Measurements from ENCODE around the gene PSENEN. TPM values are rescaled to one million over a fixed set of nuclear protein-coding genes. Genes with fewer than 3 reads are reported as not detected.
A peak's percentile ranks its signal among the peaks of the same experiment; 100 is the strongest.

The PSENEN gene
- total RNA-seq, 1 experiment from 2014 or later, result 108 TPM

DNA sequence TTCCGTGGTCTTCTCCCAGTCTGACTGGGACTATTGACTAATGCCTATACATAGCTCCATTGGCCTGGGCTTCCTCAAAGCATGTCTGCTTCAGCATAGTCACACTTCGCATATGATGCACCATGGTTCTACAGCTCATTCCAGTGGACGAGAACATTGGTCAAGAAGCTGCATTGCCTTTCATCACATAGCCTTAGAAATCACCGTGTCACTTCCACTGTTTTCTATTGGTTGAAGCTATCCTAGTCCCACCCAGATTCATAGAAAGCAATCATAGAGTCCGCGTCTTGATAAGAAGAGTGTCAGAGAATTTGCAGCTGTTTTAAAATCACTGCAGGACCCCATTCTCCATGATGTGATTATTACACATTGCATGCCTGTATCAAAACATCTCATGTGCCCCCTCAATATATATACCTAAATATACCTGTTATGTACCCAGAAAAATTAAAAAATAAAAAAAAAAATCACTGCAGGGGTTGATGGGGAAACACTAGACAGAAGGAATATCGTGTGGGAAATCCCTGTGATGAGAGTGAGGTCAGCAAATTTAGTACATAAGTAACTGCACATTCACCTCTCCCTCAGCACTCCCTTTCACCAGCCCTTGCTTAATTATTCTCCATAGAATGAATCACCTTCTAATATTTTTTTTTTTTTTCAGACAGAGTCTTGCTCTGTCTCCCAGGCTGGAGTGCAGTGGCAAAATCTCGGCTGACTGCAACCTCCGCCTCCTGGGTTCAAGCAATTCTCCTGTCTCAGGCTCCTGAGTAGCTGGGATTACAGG, 27.8 kb downstream of the PSENEN start:
- peak; percentile 32 for DNase-seq (ENCODE audit: low read depth)

GRCh38 chr19:35774274-35775045, 29.0 kb downstream of the PSENEN start:
- peak; percentile 25 for DNase-seq (ENCODE audit: low read depth)

GRCh38 chr19:35775046-35775297, 29.5 kb downstream of the PSENEN start:
- no peak for DNase-seq (ENCODE audit: low read depth)

GRCh38 chr19:35775298-35776101, 30.0 kb downstream of the PSENEN start, which contains the start of gene ARHGAP33:
Gene ARHGAP33 (plus strand): TSS chr19:35775564. CDS start chr19:35775659, 95 bp downstream.
- DNase-seq (ENCODE audit: low read depth), result peak; percentile 97

DNA sequence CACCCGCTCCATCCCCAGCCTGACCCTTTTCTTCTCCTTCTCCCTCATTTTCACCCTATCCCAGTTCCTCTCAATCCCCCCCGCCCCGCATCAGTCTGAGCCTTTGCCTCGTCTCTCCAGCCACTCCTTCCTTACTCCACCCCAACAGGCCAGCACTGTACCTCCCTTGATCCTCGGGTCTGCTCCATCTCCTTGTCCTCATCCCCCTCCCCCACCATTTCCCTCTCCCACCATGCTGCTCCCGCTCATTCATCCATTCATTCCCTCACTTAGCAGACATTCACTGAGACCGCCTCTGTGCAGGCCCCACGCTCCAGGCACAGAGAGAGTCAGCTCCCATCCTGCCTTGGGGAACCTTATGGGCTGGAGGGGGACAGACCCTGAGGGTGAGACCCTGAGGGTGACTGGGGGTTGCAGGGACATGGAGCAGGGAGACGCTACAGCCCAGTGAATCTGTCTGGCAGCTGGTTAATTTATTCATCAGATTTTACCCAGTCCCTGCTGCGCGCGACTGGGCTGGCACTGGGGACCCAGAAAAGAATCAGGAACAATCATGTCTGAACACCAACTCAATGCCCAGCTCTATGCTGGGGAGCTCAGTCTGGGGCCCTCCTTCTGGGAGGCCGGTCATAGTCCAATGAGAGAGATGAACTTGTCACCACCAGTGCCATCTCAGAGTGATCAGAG, 30.8 kb downstream of the PSENEN start:
- DNase-seq (ENCODE audit: low read depth), result no peak

DNA sequence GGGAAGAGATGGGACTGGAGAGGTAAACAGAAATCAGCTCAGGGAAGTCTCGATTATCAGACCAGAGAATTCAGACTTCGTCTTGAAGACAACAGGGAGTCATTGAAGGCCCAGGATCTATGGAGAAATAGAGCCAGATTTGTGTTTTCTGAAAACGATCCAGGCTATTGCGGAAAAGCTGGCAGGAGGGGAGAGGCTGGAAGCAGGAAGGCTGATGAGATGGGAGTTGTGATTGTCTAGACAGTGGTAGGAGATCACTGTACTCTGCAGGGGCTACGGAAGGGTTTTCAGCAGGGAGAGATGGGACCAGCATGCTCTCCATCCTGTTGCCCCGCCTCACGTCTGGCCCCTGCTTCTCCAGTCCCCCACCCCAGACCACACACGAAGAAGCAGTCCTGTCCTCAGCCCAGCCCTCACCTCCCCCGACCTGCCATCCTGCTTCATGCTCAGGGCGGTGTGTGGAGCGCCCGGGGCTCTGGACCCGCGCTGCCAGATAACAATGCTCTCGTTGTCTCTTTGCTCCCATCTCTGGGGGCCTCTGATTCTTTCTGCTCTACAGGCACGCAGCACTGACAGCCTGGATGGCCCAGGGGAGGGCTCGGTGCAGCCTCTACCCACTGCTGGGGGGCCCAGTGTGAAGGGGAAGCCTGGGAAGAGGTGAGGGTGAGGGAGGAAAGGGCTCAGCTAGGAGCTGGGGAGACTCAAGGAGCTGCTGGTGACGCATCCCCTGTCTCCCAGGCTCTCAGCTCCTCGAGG, 31.8 kb downstream of the PSENEN start:
- no peak for DNase-seq (ENCODE audit: low read depth)

DNA sequence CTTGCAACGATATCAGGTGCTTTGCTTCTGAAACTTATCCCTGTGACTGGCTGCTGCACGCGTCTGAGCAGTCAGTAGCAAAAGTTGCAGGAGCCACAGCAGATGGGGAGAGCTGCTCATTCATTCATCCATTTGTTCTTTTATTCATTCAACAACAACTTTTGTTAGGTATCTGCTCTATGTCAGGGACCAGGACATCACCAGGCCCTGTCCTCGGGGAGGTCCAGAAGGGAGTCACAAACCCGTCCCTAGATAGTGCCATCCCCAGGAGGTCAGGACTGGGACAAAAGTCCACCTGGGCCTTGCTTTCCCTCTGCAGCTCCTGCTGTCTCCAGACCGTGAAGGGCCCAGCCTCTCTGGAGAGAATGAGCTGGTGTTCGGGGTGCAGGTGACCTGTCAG, 32.5 kb downstream of the PSENEN start:
- DNase-seq (ENCODE audit: low read depth), result no peak

DNA sequence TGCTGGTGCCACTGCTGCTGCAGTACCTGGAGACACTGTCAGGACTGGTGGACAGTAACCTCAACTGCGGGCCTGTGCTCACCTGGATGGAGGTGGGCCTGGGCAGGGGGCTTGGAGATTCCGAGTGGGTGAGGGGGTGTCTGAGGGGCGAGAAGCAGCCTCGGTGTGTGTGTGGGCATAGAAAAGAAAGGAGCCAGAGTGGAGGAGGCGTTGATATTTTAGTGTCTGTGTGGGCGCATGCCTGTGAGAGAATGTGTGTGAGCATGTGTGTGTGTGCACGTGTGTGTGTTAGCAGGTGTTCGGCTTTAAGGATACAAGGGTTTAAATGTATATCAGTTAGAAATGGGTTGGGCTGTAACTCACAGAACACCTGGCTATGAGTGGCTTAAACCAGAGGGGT, 33.6 kb downstream of the PSENEN start:
- no peak for DNase-seq (ENCODE audit: low read depth)

- no peak for DNase-seq (ENCODE audit: low read depth)
These were observed 34.6 kb downstream of the PSENEN start for GRCh38 chr19:35780058-35780457.

DNA sequence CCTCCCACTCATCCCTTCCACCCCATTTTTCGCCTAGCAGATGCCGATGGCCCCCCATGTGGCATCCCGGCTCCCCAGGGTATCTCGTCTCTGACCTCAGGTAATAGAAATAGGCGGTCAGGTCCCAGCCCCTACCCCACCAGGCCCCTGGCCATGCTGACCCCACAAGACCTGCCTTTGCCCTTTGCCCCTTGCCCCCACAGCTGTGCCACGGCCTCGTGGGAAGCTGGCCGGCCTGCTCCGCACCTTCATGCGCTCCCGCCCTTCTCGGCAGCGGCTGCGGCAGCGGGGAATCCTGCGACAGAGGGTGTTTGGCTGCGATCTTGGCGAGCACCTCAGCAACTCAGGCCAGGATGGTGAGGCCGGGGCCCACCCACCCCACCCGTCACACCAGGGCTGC, 35.3 kb downstream of the PSENEN start:
- DNase-seq (ENCODE audit: low read depth), result no peak

DNA sequence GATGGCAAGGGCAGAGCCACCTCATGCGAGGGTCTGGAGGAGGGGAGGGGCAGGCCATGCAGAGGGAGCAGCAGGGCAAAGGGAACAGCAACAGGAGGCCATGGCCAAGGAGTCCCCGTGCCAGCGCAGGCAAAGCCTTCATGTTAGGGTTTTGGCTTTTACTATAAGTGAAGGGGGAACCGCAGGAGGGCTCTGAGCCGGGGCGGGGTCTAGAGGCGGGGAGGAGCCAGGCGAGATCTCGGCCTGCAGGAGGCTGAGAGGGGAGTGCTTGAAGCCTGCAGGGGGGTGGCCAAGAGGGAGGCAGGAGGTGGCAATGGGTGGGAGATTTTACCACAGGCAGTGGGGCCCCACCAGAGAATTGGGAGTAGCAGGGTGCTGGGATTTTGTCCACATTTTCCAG, 36.2 kb downstream of the PSENEN start:
- no peak for DNase-seq (ENCODE audit: low read depth)

- no peak for DNase-seq (ENCODE audit: low read depth)
These were observed 37.1 kb downstream of the PSENEN start for GRCh38 chr19:35782589-35782988.

- DNase-seq (ENCODE audit: low read depth), result no peak
These were observed 38.3 kb downstream of the PSENEN start for GRCh38 chr19:35783469-35784434.

DNA sequence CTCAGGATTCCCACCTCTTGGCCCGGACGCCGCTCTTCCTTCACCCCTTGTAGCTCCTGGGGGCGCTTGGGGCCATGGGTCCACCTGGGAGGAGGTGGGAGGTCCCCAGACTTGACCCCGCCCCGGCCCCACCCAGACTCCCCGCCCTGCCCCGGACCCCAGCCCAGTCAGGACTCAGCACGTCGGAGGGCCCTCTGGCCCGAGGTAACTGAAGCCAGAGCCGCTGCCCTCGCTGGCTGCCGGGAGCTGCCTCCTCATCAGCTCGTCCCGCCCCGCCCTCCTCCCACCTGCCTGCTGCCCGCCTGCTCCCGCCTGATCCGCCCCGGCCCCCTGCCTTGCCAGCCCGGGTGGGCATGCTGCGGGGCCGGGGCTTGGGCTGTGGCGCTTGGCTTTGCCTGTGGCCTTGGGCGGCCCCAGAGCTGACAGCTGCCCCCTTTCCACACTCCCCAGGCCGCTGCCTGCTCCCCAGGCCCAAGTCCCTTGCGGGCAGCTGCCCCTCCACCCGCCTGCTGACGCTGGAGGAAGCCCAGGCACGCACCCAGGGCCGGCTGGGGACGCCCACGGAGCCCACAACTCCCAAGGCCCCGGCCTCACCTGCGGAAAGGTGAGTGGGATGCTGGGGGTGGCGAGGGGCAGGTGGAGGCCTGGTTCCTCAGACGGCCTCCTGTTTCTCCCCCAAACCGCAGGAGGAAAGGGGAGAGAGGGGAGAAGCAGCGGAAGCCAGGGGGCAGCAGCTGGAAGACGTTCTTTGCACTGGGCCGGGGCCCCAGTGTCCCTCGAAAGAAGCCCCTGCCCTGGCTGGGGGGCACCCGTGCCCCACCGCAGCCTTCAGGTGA, 39.3 kb downstream of the PSENEN start:
- no peak for DNase-seq (ENCODE audit: low read depth)

DNA sequence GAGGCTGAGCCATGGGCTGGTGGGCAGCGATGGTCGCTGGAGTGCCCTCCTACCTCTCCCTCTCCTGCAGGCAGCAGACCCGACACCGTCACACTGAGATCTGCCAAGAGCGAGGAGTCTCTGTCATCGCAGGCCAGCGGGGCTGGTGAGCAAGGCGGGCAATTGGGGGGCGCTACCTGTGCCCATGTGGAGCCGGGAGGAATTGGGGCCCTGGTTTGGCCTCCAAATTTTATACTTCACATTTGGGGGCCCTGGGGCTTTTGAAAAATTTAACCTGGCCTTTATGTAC, 39.8 kb downstream of the PSENEN start:
- DNase-seq (ENCODE audit: low read depth), result no peak

GRCh38 chr19:35786299-35787160, 41.1 kb downstream of the PSENEN start:
- no peak for DNase-seq (ENCODE audit: low read depth)

- no peak for DNase-seq (ENCODE audit: low read depth)
These were observed 41.9 kb downstream of the PSENEN start for GRCh38 chr19:35787227-35787799.

Measured in M059J (cell line).